IMR-90 (cell line): ENCODE data around the gene MELTF.

Experiments
- BHLHE40 ChIP-seq: fragments of 150-350 bp; IDR thresholded peaks from 2 replicates; pipeline ENCODE4 v1.6.1; 2016; ENCODE audit warnings: mild to moderate bottlenecking, low read depth, low read length
- CEBPB ChIP-seq: IDR thresholded peaks from 2 replicates; pipeline ENCODE4 v1.6.1; 2012; ENCODE audit warnings: low read depth, low read length, improper control_type of control experiment
- CHD1 ChIP-seq: IDR thresholded peaks from 2 replicates; pipeline ENCODE4 v1.6.1; 2012; ENCODE audit warnings: low read depth, low read length, improper control_type of control experiment
- FOS ChIP-seq: fragments of 150-350 bp; IDR thresholded peaks from 2 replicates; pipeline ENCODE4 v1.6.1; 2016; ENCODE audit warnings: low read depth, low read length
- MAFK ChIP-seq: IDR thresholded peaks from 2 replicates; pipeline ENCODE4 v1.6.1; 2012; ENCODE audit warnings: low read depth, low read length, improper control_type of control experiment
- MAZ ChIP-seq: IDR thresholded peaks from 2 replicates; pipeline ENCODE4 v1.6.1; 2012; ENCODE audit warnings: low read depth, mild to moderate bottlenecking, low read length, improper control_type of control experiment, moderate library complexity, borderline replicate concordance
- MXI1 ChIP-seq: IDR thresholded peaks from 2 replicates; pipeline ENCODE4 v1.6.1; 2012; ENCODE audit warnings: low read depth, mild to moderate bottlenecking, low read length, moderate library complexity, borderline replicate concordance
- POLR2A ChIP-seq: IDR thresholded peaks from 2 replicates; pipeline ENCODE4 v1.6.1; 2012; ENCODE audit warnings: mild to moderate bottlenecking, low read depth, low read length
- RAD21 ChIP-seq: IDR thresholded peaks from 2 replicates; pipeline ENCODE4 v1.6.1; 2012; ENCODE audit warnings: low read length, improper control_type of control experiment
- RFX5 ChIP-seq: IDR thresholded peaks from 2 replicates; pipeline ENCODE4 v1.8.0; 2012; ENCODE audit warnings: low read depth, mild to moderate bottlenecking, low read length, moderate library complexity
- SMC3 ChIP-seq: fragments of 150-350 bp; IDR thresholded peaks from 2 replicates; pipeline ENCODE4 v1.6.1; 2016; ENCODE audit warnings: low read depth, mild to moderate bottlenecking, antibody characterized with exemption, low read length, moderate library complexity
- TF ChIP-seq, protein P1 (sequence below): conservative IDR thresholded peaks from 2 replicates; pipeline ENCODE4 v1.5.1; 2012; ENCODE audit warnings: mild to moderate bottlenecking, low read depth, low read length, improper control_type of control experiment
- TF ChIP-seq, protein P2 (sequence below): fragments of 150-350 bp; IDR thresholded peaks from 2 replicates; pipeline ENCODE4 v1.6.1; 2017; ENCODE audit warnings: mild to moderate bottlenecking, antibody characterized with exemption, low read length, low read depth
- TF ChIP-seq, protein P3 (sequence below): fragments of 150-350 bp; IDR thresholded peaks from 2 replicates; pipeline ENCODE4 v1.6.1; 2016; ENCODE audit warnings: low read depth, mild to moderate bottlenecking, low read length, moderate library complexity, borderline replicate concordance

DNA sequence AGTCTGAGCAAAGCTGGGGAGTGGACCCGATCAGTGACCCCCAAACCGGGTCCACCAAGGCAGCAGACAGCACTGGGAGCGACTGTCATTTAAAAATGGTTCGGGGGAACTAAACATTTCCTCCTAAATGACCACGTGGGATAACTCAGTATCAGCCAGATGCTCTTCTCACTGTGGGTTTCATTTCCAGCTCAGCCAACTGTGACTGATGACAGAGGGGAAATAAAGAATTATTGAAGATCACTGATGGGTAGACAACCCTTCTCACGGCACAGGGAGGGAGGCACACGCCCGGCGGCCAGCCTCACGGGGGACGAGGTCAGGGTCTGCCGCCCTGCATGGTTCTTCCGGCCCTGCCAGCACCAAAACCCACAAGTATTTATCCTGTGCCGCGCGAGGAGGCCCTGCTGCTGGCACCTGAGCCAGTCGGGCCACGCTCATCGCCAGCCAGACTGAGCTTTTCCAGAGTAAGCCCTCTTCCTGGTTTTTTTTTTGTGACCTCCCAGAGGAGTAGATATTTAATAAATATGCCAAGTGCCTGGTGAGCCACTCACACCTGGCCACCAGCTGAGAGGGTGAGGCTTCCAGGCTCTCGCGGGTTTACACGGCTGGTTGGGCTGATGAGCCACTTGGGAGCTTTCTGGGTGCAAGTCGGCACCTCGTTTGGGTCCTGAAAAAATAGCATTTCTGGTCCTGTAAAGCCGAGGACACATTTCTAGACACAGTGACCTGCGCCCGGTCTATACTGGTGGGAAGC, 6.2 kb downstream of the MELTF start:
- TF ChIP-seq POLR2A (no peak), MAZ (no peak), BHLHE40 (no peak), MAFK (no peak), SMC3 (no peak), FOS (no peak), CHD1 (no peak), MXI1 (no peak), RAD21 (no peak), RFX5 (no peak), CEBPB (no peak)
- TF ChIP-seq, protein P1, sequence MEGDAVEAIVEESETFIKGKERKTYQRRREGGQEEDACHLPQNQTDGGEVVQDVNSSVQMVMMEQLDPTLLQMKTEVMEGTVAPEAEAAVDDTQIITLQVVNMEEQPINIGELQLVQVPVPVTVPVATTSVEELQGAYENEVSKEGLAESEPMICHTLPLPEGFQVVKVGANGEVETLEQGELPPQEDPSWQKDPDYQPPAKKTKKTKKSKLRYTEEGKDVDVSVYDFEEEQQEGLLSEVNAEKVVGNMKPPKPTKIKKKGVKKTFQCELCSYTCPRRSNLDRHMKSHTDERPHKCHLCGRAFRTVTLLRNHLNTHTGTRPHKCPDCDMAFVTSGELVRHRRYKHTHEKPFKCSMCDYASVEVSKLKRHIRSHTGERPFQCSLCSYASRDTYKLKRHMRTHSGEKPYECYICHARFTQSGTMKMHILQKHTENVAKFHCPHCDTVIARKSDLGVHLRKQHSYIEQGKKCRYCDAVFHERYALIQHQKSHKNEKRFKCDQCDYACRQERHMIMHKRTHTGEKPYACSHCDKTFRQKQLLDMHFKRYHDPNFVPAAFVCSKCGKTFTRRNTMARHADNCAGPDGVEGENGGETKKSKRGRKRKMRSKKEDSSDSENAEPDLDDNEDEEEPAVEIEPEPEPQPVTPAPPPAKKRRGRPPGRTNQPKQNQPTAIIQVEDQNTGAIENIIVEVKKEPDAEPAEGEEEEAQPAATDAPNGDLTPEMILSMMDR = no peak
- TF ChIP-seq, protein P2, sequence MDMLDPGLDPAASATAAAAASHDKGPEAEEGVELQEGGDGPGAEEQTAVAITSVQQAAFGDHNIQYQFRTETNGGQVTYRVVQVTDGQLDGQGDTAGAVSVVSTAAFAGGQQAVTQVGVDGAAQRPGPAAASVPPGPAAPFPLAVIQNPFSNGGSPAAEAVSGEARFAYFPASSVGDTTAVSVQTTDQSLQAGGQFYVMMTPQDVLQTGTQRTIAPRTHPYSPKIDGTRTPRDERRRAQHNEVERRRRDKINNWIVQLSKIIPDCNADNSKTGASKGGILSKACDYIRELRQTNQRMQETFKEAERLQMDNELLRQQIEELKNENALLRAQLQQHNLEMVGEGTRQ = no peak
- TF ChIP-seq, protein P3, sequence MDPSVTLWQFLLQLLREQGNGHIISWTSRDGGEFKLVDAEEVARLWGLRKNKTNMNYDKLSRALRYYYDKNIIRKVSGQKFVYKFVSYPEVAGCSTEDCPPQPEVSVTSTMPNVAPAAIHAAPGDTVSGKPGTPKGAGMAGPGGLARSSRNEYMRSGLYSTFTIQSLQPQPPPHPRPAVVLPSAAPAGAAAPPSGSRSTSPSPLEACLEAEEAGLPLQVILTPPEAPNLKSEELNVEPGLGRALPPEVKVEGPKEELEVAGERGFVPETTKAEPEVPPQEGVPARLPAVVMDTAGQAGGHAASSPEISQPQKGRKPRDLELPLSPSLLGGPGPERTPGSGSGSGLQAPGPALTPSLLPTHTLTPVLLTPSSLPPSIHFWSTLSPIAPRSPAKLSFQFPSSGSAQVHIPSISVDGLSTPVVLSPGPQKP = no peak
